Measurements from ENCODE around the gene SBNO2.

SBNO2 gene

GRCh38 chr19:1106841-1107660, 67.0 kb downstream of the SBNO2 start:
- DNase-seq (ENCODE audit: low read depth in 2 of 2), result no peak

DNA sequence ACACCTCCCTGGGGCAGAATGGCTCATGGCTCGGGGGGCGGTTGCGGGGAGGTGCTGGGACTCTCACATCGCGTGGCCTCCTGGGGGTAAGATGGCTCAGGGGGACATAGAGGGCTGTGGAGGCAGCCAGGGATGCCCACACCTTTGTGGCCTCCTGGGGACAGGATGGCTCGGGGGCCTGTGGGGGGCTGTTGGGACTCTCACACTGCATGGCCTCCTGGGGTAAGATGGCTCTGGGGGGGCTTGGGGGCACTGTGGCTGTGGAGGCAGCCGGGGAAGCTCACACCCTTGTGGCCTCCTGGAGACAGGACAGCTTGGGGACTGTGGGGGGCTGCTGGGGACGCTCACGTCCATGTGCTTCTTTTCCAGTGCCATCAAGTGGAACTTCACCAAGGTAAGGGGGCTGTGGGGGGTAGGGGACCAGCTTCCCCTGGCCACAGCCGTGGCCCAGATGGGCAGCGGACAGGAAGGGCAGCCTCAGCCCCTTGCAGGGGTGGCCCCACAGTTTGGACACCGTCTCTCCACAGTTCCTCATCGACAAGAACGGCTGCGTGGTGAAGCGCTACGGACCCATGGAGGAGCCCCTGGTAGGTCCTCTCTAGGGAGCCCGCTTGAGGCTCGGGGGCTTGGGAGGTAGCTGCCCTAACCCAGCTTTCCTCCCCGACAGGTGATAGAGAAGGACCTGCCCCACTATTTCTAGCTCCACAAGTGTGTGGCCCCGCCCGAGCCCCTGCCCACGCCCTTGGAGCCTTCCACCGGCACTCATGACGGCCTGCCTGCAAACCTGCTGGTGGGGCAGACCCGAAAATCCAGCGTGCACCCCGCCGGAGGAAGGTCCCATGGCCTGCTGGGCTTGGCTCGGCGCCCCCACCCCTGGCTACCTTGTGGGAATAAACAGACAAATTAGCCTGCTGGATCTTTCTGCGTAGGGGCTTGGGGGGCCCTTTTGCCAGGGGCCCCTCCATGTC, 67.9 kb downstream of the SBNO2 start:
- no peak for DNase-seq (ENCODE audit: low read depth in 2 of 2)

- DNase-seq (ENCODE audit: low read depth in 2 of 2), result no peak
Measured at GRCh38 chr19:1105008-1105872, 68.8 kb downstream of the SBNO2 start.

- DNase-seq (ENCODE audit: low read depth in 2 of 2), result no peak
Measured at GRCh38 chr19:1104311-1105007, 69.6 kb downstream of the SBNO2 start.

DNA sequence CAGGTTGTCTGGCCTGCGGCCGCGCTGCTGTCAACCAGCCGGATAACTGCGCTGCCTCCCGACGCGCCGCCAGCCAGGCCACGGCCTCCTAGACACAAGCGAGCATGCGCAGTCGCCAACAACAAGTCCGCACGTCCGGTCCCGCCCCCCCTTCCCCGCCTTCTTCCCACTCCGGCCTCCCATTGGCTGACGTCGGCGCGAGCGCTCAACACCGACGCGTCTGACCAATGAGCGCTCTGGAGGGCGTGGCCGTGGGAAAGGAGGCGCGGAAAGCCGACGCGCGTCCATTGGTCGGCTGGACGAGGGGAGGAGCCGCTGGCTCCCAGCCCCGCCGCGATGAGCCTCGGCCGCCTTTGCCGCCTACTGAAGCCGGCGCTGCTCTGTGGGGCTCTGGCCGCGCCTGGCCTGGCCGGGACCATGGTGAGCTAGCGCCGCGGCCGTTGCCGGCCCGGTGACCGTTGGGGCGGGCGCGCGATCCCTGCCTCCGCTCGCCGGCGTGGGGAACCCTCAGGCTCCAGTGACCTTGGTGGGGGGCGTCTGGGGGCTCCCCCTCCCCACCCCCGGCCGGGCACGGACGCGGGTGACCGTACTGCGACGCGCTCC, 70.3 kb downstream of the SBNO2 start, which contains the start of gene GPX4:
Gene GPX4, plus strand, starts transcription at position 287 of the 603 bp plus-strand sequence. Its CDS starts 50 bp downstream, at position 337.
- peak; percentile 98 to 99 for DNase-seq (ENCODE audit: low read depth in 2 of 2)

GRCh38 chr19:1103132-1103707, 70.8 kb downstream of the SBNO2 start:
- no peak for DNase-seq (ENCODE audit: low read depth in 2 of 2)

- DNase-seq (ENCODE audit: low read depth in 2 of 2), result peak; percentile 92 to 93
Measured at GRCh38 chr19:1102407-1103131, 71.5 kb downstream of the SBNO2 start.

GRCh38 chr19:1101337-1101698, 72.8 kb downstream of the SBNO2 start:
- DNase-seq (ENCODE audit: low read depth in 2 of 2), result no peak

- no peak for DNase-seq (ENCODE audit: low read depth in 2 of 2)
Measured at GRCh38 chr19:1098177-1099051, 75.7 kb downstream of the SBNO2 start.

GRCh38 chr19:1097810-1098176, 76.3 kb downstream of the SBNO2 start:
- no peak for DNase-seq (ENCODE audit: low read depth in 2 of 2)

DNA sequence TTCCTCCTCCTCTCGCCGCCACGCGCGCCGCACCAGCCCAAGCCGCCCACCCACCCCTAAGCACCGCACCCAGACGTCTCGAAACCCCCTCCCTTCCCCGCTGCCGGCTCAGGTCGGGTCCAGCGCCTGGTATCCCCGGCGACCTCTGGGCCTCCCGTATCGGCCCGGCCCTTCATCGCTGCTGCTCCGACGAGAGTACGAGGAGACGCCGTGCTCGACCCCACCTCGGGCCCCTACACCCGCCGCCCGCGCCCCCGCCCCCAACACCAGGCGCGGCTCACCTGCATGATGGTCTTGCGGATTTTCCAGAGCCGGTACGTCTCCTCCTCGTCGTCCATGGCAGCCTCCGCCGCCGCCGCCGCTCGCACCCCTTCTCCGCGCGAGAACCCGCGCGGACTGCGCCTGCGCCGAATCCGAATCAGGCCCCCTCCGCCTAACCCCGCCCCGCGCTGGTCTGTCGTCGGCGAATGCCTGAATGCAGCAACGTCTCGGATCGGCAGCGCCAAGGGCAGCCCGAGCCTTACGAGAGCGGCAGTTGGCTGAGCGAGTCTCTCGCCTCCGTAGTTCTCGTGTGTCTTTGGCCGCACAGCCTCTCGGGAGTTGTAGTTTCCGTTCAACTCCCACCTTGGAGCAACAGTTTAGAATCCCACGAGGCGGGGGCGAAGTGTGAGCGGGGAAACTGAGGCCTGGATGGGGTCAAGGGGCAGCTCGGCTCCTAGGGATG, 78.9 kb downstream of the SBNO2 start, which contains the start of gene POLR2E:
Gene POLR2E, minus strand, starts transcription at position 398 of the 724 bp plus-strand sequence. Its CDS starts 60 bp downstream, at position 338.
- peak; percentile 96 to 97 for DNase-seq (ENCODE audit: low read depth in 2 of 2)

- DNase-seq (ENCODE audit: low read depth in 2 of 2), result no peak
Measured at GRCh38 chr19:1094655-1094977, 79.5 kb downstream of the SBNO2 start.

DNA sequence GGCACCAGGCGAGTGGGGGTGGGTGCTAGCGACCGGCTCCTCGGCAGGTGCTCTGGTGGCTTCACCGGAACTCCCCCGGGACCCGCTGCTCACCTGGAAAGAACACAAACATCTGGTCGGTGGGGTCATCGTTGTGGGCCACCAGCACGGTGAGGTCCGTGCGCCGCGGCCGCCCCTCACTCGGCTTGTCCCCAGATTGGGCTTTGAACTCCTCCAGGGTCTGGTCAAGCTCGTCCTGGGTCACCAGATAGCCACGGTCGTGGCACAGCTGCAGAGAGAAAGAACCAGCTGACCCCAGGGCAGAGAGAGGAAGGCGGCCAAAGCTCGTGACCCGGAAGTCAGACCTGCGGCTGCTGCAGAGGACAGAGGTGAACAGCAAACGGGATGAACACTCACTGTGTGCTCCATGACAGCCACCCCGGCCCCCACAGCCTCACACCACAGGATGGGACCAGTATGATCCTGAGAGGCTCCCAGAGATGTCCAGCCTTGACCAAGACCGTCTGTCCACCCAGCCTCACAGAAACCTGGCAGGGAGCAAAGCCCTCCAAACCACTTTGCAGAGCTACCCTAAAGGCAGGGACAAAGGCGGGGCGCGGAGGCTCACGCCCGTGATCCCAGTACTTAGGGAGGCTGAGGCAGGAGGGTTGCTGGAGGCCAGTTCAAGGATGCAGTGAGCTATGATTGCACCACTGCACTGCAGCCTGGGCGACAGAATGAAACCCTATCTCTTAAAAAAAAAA, 80.1 kb downstream of the SBNO2 start:
- DNase-seq (ENCODE audit: low read depth in 2 of 2), result no peak

GRCh38 chr19:1093330-1093729, 80.7 kb downstream of the SBNO2 start:
- DNase-seq (ENCODE audit: low read depth in 2 of 2), result no peak

DNA sequence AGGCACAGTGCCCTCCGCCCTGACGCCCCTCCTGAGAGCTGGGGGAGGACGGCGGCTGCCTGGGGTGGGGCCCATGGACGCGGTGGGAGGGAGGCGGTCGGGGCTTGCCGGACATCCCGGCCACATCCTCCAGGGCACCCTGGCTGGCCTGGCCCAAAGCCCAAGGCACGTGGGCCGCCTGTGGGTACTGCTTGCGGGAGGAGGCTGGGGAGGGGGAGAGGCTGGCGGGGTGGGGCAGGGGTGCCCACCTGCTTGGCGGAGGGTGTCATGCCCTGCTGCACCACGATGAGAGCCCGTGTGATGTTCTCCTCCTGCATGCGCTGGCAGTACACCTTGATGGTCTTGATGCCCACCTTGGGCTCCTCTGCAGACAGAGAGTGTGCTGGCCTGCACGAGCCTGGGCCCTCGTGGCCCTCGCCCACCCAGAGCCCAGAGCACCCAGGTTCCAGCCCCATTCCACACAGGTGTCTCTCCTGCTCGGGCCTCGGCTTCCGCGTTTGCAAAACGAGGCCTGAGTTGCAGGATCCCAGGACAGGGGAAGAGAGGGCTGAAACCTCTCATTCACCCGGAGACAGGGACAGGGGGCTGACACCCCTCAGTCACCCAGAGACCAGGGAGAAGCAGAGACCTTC, 82.4 kb downstream of the SBNO2 start:
- no peak for DNase-seq (ENCODE audit: low read depth in 2 of 2)

GRCh38 chr19:1090731-1091543, 83.1 kb downstream of the SBNO2 start:
- DNase-seq (ENCODE audit: low read depth in 2 of 2), result no peak

All from fibroblast of skin of left biceps (primary cell).